ENCODE measurements around the gene TBC1D22A. TPM values are rescaled to one million over a fixed set of nuclear protein-coding genes. Genes with fewer than 3 reads are reported as not detected.
"Not testable (repeated sequence)": the region's sequence is repeated elsewhere in the genome, so short reads cannot be mapped to it uniquely, and the experiment has no call there.

The TBC1D22A gene
- total RNA-seq, 2 donors from 2014 or later: 21.0 to 27.9 TPM

GRCh38 chr22:46976598-46976997, 214.1 kb downstream of the TBC1D22A start:
- H3K4me3 Mint-ChIP-seq: no peak overlapping the region
- Histone ChIP-seq H3K9me3 (ENCODE audit: control insufficient read depth, low read length) (no peaks in the 10 kb centered on the region), H3K27ac (ENCODE audit: low read depth, low read length) (no peak overlapping the region), H3K27me3 (ENCODE audit: control insufficient read depth, insufficient read depth, low read length, poor library complexity, severe bottlenecking) (no peaks in the 10 kb centered on the region), H3K9ac (ENCODE audit: extremely low read depth, low read length, poor library complexity, severe bottlenecking) (no peak overlapping the region), H3K4me1 (ENCODE audit: control insufficient read depth, insufficient read depth, low read length) (peaks cover 4% of the 10 kb centered on the region), H3K36me3 (ENCODE audit: control insufficient read depth, insufficient read depth, low read length) (peaks cover 22% of the 10 kb centered on the region), H3K4me3 (ENCODE audit: low read length) (no peak overlapping the region)
- no peak for TF ChIP-seq CTCF (conservative IDR thresholded peaks at IDR 0.05)
- no peaks in the 10 kb centered on the region for H3K27me3 Mint-ChIP-seq (ENCODE audit: insufficient read depth)
- peaks cover under 1% of the 10 kb centered on the region for H3K4me1 Mint-ChIP-seq
- no peak for DNase-seq
- peaks cover 53% of the 10 kb centered on the region for H3K36me3 Mint-ChIP-seq (ENCODE audit: low read depth)
- WGBS, 2 experiments (ENCODE audit: insufficient coverage in 1 of 2, insufficient read length in 1 of 2): 91 to 97% methylated on average over 9 to 10 of the region's 10 CpGs
- H3K9me3 Mint-ChIP-seq: no peaks in the 10 kb centered on the region
- H3K27ac Mint-ChIP-seq: no peak overlapping the region

GRCh38 chr22:46977656-46978343, 215.3 kb downstream of the TBC1D22A start:
- no peak overlapping the region for H3K4me3 Mint-ChIP-seq
- peaks cover 55% of the 10 kb centered on the region for H3K36me3 Mint-ChIP-seq (ENCODE audit: low read depth)
- no peak for TF ChIP-seq CTCF (conservative IDR thresholded peaks at IDR 0.05)
- no peak overlapping the region for H3K9ac ChIP-seq (ENCODE audit: extremely low read depth, low read length, poor library complexity, severe bottlenecking)
- DNase-seq: no peak
- peak overlapping the region; percentile 58 for H3K27ac Mint-ChIP-seq
- 93 to 94% methylated on average over 12 to 14 of the region's 14 CpGs for WGBS, 2 experiments (ENCODE audit: insufficient coverage in 1 of 2, insufficient read length in 1 of 2)
- no peaks in the 10 kb centered on the region for H3K9me3 Mint-ChIP-seq
- no peaks in the 10 kb centered on the region for H3K4me1 Mint-ChIP-seq
- H3K4me1 ChIP-seq (ENCODE audit: control insufficient read depth, insufficient read depth, low read length): no peaks in the 10 kb centered on the region
- no peaks in the 10 kb centered on the region for H3K9me3 ChIP-seq (ENCODE audit: control insufficient read depth, low read length)
- no peaks in the 10 kb centered on the region for H3K27me3 Mint-ChIP-seq (ENCODE audit: insufficient read depth)
- H3K36me3 ChIP-seq (ENCODE audit: control insufficient read depth, insufficient read depth, low read length): peaks cover 22% of the 10 kb centered on the region
- no peak overlapping the region for H3K27ac ChIP-seq (ENCODE audit: low read depth, low read length)
- no peak overlapping the region for H3K4me3 ChIP-seq (ENCODE audit: low read length)
- no peaks in the 10 kb centered on the region for H3K27me3 ChIP-seq (ENCODE audit: control insufficient read depth, insufficient read depth, low read length, poor library complexity, severe bottlenecking)

- peaks cover 55% of the 10 kb centered on the region for H3K36me3 Mint-ChIP-seq (ENCODE audit: low read depth)
- not testable (repeated sequence) for H3K27me3 Mint-ChIP-seq (ENCODE audit: insufficient read depth); H3K27ac ChIP-seq (ENCODE audit: low read depth, low read length); H3K9me3 ChIP-seq (ENCODE audit: control insufficient read depth, low read length); H3K4me3 ChIP-seq (ENCODE audit: low read length); DNase-seq; H3K27ac Mint-ChIP-seq; H3K27me3 ChIP-seq (ENCODE audit: control insufficient read depth, insufficient read depth, low read length, poor library complexity, severe bottlenecking); H3K4me1 Mint-ChIP-seq; H3K4me1 ChIP-seq (ENCODE audit: control insufficient read depth, insufficient read depth, low read length); H3K9ac ChIP-seq (ENCODE audit: extremely low read depth, low read length, poor library complexity, severe bottlenecking); H3K9me3 Mint-ChIP-seq; H3K4me3 Mint-ChIP-seq
- H3K36me3 ChIP-seq (ENCODE audit: control insufficient read depth, insufficient read depth, low read length): peaks cover 22% of the 10 kb centered on the region
- 91 to 94% methylated on average over 7 to 12 of the region's 12 CpGs for WGBS, 2 experiments (ENCODE audit: insufficient coverage in 1 of 2, insufficient read length in 1 of 2)
Observed at GRCh38 chr22:46978668-46979067, 216.2 kb downstream of the TBC1D22A start.

- Histone ChIP-seq H3K4me3 (ENCODE audit: low read length) (no peak overlapping the region), H3K36me3 (ENCODE audit: control insufficient read depth, insufficient read depth, low read length) (peaks cover 15% of the 10 kb centered on the region), H3K9me3 (ENCODE audit: control insufficient read depth, low read length) (no peaks in the 10 kb centered on the region), H3K27me3 (ENCODE audit: control insufficient read depth, insufficient read depth, low read length, poor library complexity, severe bottlenecking) (no peaks in the 10 kb centered on the region), H3K9ac (ENCODE audit: extremely low read depth, low read length, poor library complexity, severe bottlenecking) (no peak overlapping the region), H3K27ac (ENCODE audit: low read depth, low read length) (no peak overlapping the region), H3K4me1 (ENCODE audit: control insufficient read depth, insufficient read depth, low read length) (no peaks in the 10 kb centered on the region)
- Mint-ChIP-seq H3K4me1 (no peaks in the 10 kb centered on the region), H3K9me3 (no peaks in the 10 kb centered on the region), H3K4me3 (no peak overlapping the region), H3K27me3 (ENCODE audit: insufficient read depth) (no peaks in the 10 kb centered on the region), H3K27ac (no peak overlapping the region), H3K36me3 (ENCODE audit: low read depth) (peaks cover 55% of the 10 kb centered on the region)
- whole genome bisulfite sequencing, 2 experiments (ENCODE audit: insufficient coverage in 1 of 2, insufficient read length in 1 of 2): 90 to 97% methylated on average over 4 to 12 of the region's 12 CpGs
- DNase-seq: no peak
- TF ChIP-seq CTCF (conservative IDR thresholded peaks at IDR 0.05): no peak
Observed at GRCh38 chr22:46979506-46979905, 217.1 kb downstream of the TBC1D22A start.

Measured in endodermal cell (in vitro differentiated cells).